ENCODE measurements around the gene SUMO2. TPM values are rescaled to one million over a fixed set of nuclear protein-coding genes. Genes with fewer than 3 reads are reported as not detected.

The SUMO2 gene
- total and polyA plus RNA-seq, 2 donors from 2014 or later = 279 to 315 TPM

GRCh38 chr17:75125984-75126383 is 56.8 kb downstream of the SUMO2 start:
- Histone ChIP-seq H3K9me3 (ENCODE audit: control insufficient read depth in 2 of 3, insufficient read depth in 1 of 3, low read length in 3 of 3) (no peaks in the 10 kb centered on the region), H3K27ac (ENCODE audit: low read depth in 2 of 2, low read length in 2 of 2) (no peak overlapping the region)
- TF ChIP-seq CTCF (IDR thresholded peaks at IDR 0.05; ENCODE audit: borderline replicate concordance, extremely low read depth, insufficient read depth) = no peak

GRCh38 chr17:75124819-75125162 is 58.0 kb downstream of the SUMO2 start:
- no peak for TF ChIP-seq CTCF (IDR thresholded peaks at IDR 0.05; ENCODE audit: borderline replicate concordance, extremely low read depth, insufficient read depth)
- H3K9me3 ChIP-seq (ENCODE audit: control insufficient read depth in 2 of 3, insufficient read depth in 1 of 3, low read length in 3 of 3) = no peaks in the 10 kb centered on the region
- no peak overlapping the region for H3K9ac ChIP-seq (ENCODE audit: low read length in 3 of 3)
- no peak for FAIRE-seq
- peaks cover 2 to 4% (median 3%) of the 10 kb centered on the region in 3 donors for H3K36me3 ChIP-seq (ENCODE audit: control insufficient read depth in 2 of 3, insufficient read depth in 3 of 3, low read length in 3 of 3)
- DNase-seq = no peak
- H3K27ac ChIP-seq (ENCODE audit: low read depth in 2 of 2, low read length in 2 of 2) = no peak overlapping the region
- H3K4me1 ChIP-seq (ENCODE audit: control insufficient read depth in 2 of 3, insufficient read depth in 2 of 3, low read depth in 1 of 3, low read length in 3 of 3) = peaks cover 0 to 6% (median 0%) of the 10 kb centered on the region in 3 donors
- H3K4me3 ChIP-seq (ENCODE audit: low read length in 3 of 3) = no peak overlapping the region
- intact Hi-C loops (cut with DNase I) = no loop called here
- H3K27me3 ChIP-seq (ENCODE audit: control insufficient read depth, insufficient read depth, low read length) = no peaks in the 10 kb centered on the region

More at GRCh38 chr17:75125984-75126383, 56.8 kb downstream of the SUMO2 start:
- Histone ChIP-seq H3K36me3 (ENCODE audit: control insufficient read depth in 2 of 3, insufficient read depth in 3 of 3, low read length in 3 of 3) (peaks cover 2 to 5% (median 3%) of the 10 kb centered on the region in 3 donors), H3K4me3 (ENCODE audit: low read length in 3 of 3) (no peak overlapping the region), H3K4me1 (ENCODE audit: control insufficient read depth in 2 of 3, insufficient read depth in 2 of 3, low read depth in 1 of 3, low read length in 3 of 3) (peaks cover 0 to 6% (median 0%) of the 10 kb centered on the region in 3 donors), H3K9ac (ENCODE audit: low read length in 3 of 3) (no peak overlapping the region), H3K27me3 (ENCODE audit: control insufficient read depth, insufficient read depth, low read length) (no peaks in the 10 kb centered on the region)
- intact Hi-C loops (cut with DNase I) = no loop called here
- FAIRE-seq (no peak), DNase-seq (peak in 1 of 5 donors; percentile 20)

- H3K9me3 ChIP-seq (ENCODE audit: control insufficient read depth in 2 of 3, insufficient read depth in 1 of 3, low read length in 3 of 3) = no peaks in the 10 kb centered on the region
- DNase-seq = peak in 2 of 5 donors; percentile 26 to 92
- H3K9ac ChIP-seq (ENCODE audit: low read length in 3 of 3) = no peak overlapping the region
- no peak for TF ChIP-seq CTCF (IDR thresholded peaks at IDR 0.05; ENCODE audit: borderline replicate concordance, extremely low read depth, insufficient read depth)
- peaks cover 0 to 6% (median 0%) of the 10 kb centered on the region in 3 donors for H3K4me1 ChIP-seq (ENCODE audit: control insufficient read depth in 2 of 3, insufficient read depth in 2 of 3, low read depth in 1 of 3, low read length in 3 of 3)
- no peak for FAIRE-seq
- peaks cover 2 to 4% (median 2%) of the 10 kb centered on the region in 3 donors for H3K36me3 ChIP-seq (ENCODE audit: control insufficient read depth in 2 of 3, insufficient read depth in 3 of 3, low read length in 3 of 3)
- no peak overlapping the region for H3K4me3 ChIP-seq (ENCODE audit: low read length in 3 of 3)
- H3K27ac ChIP-seq (ENCODE audit: low read depth in 2 of 2, low read length in 2 of 2) = peak overlapping the region in 1 of 2 donors; percentile 48
- intact Hi-C loops (cut with DNase I) = no loop called here
- no peaks in the 10 kb centered on the region for H3K27me3 ChIP-seq (ENCODE audit: control insufficient read depth, insufficient read depth, low read length)
Measured at GRCh38 chr17:75124041-75124818, 58.5 kb downstream of the SUMO2 start.
